SK-N-SH treated with all-trans-retinoic acid at 6 μM for 48 hours (cell line): ENCODE data around the gene CAVIN1.
A peak's percentile ranks its signal among the peaks of the same experiment; 100 is the strongest.

ENCODE experiments used
- ATAC-seq: fragments of 200-7000 bp; cut with Tn5 transposase; 3 replicates; pipeline ENCODE4 v1.9.1; 2020; ENCODE audit warnings: mild to moderate bottlenecking, moderate library complexity
- ARNTL ChIP-seq: fragments of 450-650 bp; formaldehyde crosslinking; IDR thresholded peaks from 2 replicates; pipeline ENCODE4 v1.5.0; 2020; ENCODE audit warnings: low read depth, mild to moderate bottlenecking, moderate library complexity, borderline replicate concordance
- BACH2 ChIP-seq: fragments of 250-450 bp; sonication (Bioruptor Pico); IDR thresholded peaks from 2 replicates; pipeline ENCODE4 v1.9.0; 2021; ENCODE audit warnings: mild to moderate bottlenecking, borderline replicate concordance
- CREB5 ChIP-seq: fragments of 250-450 bp; sonication (Bioruptor Pico); IDR thresholded peaks from 2 replicates; pipeline ENCODE4 v1.5.1; 2020; ENCODE audit warnings: low read depth, mild to moderate bottlenecking, moderate library complexity
- CSDC2 ChIP-seq: fragments of 250-450 bp; sonication (Bioruptor Pico); IDR thresholded peaks from 2 replicates; pipeline ENCODE4 v1.5.0; 2020; ENCODE audit warnings: mild to moderate bottlenecking, moderate library complexity
- CSRNP3 ChIP-seq: fragments of 250-450 bp; sonication (Bioruptor Pico); IDR thresholded peaks from 2 replicates; pipeline ENCODE4 v1.5.1; 2021; ENCODE audit warnings: mild to moderate bottlenecking, moderate library complexity
- ESRRG ChIP-seq: fragments of 250-450 bp; sonication (Bioruptor Pico); IDR thresholded peaks from 2 replicates; pipeline ENCODE4 v1.6.1; 2021; ENCODE audit warnings: mild to moderate bottlenecking
- GLIS3 ChIP-seq: fragments of 250-450 bp; sonication (Bioruptor Pico); IDR thresholded peaks from 2 replicates; pipeline ENCODE4 v1.5.0; 2020; ENCODE audit warnings: mild to moderate bottlenecking, moderate library complexity
- ISL1 ChIP-seq: fragments of 250-450 bp; sonication (Bioruptor Pico); IDR thresholded peaks from 2 replicates; pipeline ENCODE4 v2.1.2; 2022; ENCODE audit warnings: mild to moderate bottlenecking, moderate library complexity
- OSR1 ChIP-seq: fragments of 250-450 bp; sonication (Bioruptor Pico); IDR thresholded peaks from 2 replicates; pipeline ENCODE4 v1.8.0; 2022; ENCODE audit warnings: moderate library complexity, mild to moderate bottlenecking, inconsistent platforms
- PPARA ChIP-seq: fragments of 250-450 bp; sonication (Bioruptor Pico); IDR thresholded peaks from 2 replicates; pipeline ENCODE4 v1.5.0; 2020; ENCODE audit warnings: mild to moderate bottlenecking, borderline replicate concordance
- RARB ChIP-seq: fragments of 250-450 bp; sonication (Bioruptor Pico); IDR thresholded peaks from 2 replicates; pipeline ENCODE4 v1.8.0; 2021; ENCODE audit warnings: mild to moderate bottlenecking, moderate library complexity
- SNAI2 ChIP-seq: fragments of 250-450 bp; sonication (Bioruptor Pico); IDR thresholded peaks from 2 replicates; pipeline ENCODE4 v1.5.0; 2020; ENCODE audit warnings: mild to moderate bottlenecking, moderate library complexity
- TCF4 ChIP-seq: fragments of 250-450 bp; sonication (Bioruptor Pico); IDR thresholded peaks from 2 replicates; pipeline ENCODE4 v1.8.0; 2021; ENCODE audit warnings: mild to moderate bottlenecking, moderate library complexity, borderline replicate concordance
- TOX ChIP-seq: fragments of 250-450 bp; sonication (Bioruptor Pico); IDR thresholded peaks from 2 replicates; pipeline ENCODE4 v1.8.0; 2021; ENCODE audit warnings: mild to moderate bottlenecking, moderate library complexity, borderline replicate concordance
- TSHZ2 ChIP-seq: fragments of 250-450 bp; sonication (Bioruptor Pico); IDR thresholded peaks from 2 replicates; pipeline ENCODE4 v1.5.0; 2020; ENCODE audit warnings: mild to moderate bottlenecking, moderate library complexity
- ZC3H10 ChIP-seq: fragments of 250-450 bp; sonication (Bioruptor Pico); IDR thresholded peaks from 2 replicates; pipeline ENCODE4 v1.5.1; 2021; ENCODE audit warnings: mild to moderate bottlenecking, moderate library complexity
- ZFP3 ChIP-seq: fragments of 250-450 bp; sonication (Bioruptor Pico); IDR thresholded peaks from 2 replicates; pipeline ENCODE4 v1.5.0; 2020; ENCODE audit warnings: mild to moderate bottlenecking, moderate library complexity
- ZFP30 ChIP-seq: fragments of 450-650 bp; formaldehyde crosslinking; IDR thresholded peaks from 2 replicates; pipeline ENCODE4 v1.5.0; 2022; ENCODE audit warnings: mild to moderate bottlenecking, moderate library complexity
- ZNF565 ChIP-seq: fragments of 450-650 bp; formaldehyde crosslinking; conservative IDR thresholded peaks from 2 replicates; pipeline ENCODE4 v1.5.0; 2020; ENCODE audit warnings: low read depth, mild to moderate bottlenecking, moderate library complexity
- ZNF70 ChIP-seq: fragments of 450-650 bp; formaldehyde crosslinking; IDR thresholded peaks from 2 replicates; pipeline ENCODE4 v1.5.0; 2020; ENCODE audit warnings: mild to moderate bottlenecking, moderate library complexity
- ZNF8 ChIP-seq: fragments of 450-650 bp; formaldehyde crosslinking; IDR thresholded peaks from 2 replicates; pipeline ENCODE4 v1.5.0; 2020; ENCODE audit warnings: mild to moderate bottlenecking, moderate library complexity
- TF ChIP-seq, protein P1 (sequence below): fragments of 250-450 bp; sonication (Bioruptor Pico); IDR thresholded peaks from 2 replicates; pipeline ENCODE4 v1.8.0; 2021; ENCODE audit warnings: low read depth, mild to moderate bottlenecking, moderate library complexity, borderline replicate concordance
- TF ChIP-seq, protein P2 (sequence below): fragments of 250-450 bp; sonication (Bioruptor Pico); IDR thresholded peaks from 2 replicates; pipeline ENCODE4 v1.8.0; 2020; ENCODE audit warnings: mild to moderate bottlenecking, moderate library complexity, borderline replicate concordance

Gene CAVIN1

DNA sequence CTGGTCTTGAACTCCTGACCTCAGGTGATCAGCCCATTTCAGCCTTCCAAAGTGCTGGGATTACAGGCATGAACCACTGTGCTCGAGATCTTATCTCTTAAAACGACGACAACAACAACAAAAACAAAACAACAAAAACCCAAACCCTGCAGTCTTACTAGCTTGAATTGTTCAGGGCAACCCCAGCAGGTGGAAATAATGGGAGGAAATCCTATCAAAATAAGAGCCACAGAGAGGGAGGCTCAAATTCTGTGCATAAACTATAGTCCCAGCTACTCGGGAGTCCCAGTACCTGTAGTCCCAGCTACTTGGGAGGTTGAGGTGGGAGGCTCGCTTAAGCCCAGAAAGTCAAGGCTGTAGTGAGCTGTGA lies 19.1 kb upstream of the CAVIN1 start:
- no peak for ATAC-seq
- TF ChIP-seq, protein P1, sequence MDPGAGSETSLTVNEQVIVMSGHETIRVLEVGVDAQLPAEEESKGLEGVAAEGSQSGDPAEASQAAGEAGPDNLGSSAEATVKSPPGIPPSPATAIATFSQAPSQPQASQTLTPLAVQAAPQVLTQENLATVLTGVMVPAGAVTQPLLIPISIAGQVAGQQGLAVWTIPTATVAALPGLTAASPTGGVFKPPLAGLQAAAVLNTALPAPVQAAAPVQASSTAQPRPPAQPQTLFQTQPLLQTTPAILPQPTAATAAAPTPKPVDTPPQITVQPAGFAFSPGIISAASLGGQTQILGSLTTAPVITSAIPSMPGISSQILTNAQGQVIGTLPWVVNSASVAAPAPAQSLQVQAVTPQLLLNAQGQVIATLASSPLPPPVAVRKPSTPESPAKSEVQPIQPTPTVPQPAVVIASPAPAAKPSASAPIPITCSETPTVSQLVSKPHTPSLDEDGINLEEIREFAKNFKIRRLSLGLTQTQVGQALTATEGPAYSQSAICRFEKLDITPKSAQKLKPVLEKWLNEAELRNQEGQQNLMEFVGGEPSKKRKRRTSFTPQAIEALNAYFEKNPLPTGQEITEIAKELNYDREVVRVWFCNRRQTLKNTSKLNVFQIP (CRISPR knock-in tag), result no peak
- TF ChIP-seq TOX (CRISPR knock-in tag) (no peak), OSR1 (no peak)

DNA sequence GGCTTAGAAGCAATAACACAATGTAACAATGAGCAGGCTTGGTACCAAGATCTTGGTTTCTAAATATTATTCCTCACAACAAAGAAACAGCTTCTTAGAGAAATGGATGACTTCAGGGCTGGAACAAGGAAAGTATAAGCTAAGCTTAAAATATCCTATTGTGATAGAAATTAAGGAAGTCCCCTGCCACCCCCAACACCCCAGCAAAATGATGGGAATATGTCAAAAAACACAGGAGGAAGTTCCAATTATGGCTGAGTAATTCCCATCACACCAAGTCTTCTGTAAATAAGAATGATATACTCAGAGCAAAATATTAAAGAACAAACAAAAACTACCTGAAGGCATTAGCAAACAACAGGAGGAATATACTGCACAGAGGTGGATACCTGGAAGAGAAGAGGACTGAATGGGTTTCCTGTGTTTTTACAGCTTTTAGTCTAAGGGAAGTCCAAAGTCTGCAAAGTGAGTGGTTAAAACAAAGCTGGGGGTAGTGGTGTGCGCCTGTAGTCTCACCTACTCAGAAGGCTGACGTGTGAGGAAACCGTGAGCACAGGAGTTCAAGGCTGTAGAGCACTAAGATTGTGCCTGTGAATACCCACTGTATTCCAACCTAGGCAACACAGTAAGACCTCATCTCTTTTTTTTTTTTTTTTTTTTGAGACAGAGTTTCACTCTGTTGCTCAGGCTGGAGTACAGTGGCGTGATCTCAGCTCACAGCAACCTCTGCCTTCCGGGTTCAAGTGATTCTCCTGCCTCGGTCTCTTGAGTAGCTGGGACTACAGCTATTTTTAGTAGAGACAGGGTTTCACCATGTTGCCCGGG lies 18.5 kb upstream of the CAVIN1 start:
- no peak for ATAC-seq
- TF ChIP-seq ISL1 (CRISPR knock-in tag) (no peak), ESRRG (CRISPR knock-in tag) (no peak), ZNF565 (CRISPR knock-in tag) (no peak), CSRNP3 (no peak), ARNTL (CRISPR knock-in tag) (no peak), ZNF8 (no peak), ZFP3 (CRISPR knock-in tag) (no peak), TCF4 (CRISPR knock-in tag) (no peak), PPARA (CRISPR knock-in tag) (no peak), TOX (CRISPR knock-in tag) (no peak), ZFP30 (no peak), GLIS3 (no peak), SNAI2 (no peak), CSDC2 (CRISPR knock-in tag) (no peak)
- TF ChIP-seq, protein P2, sequence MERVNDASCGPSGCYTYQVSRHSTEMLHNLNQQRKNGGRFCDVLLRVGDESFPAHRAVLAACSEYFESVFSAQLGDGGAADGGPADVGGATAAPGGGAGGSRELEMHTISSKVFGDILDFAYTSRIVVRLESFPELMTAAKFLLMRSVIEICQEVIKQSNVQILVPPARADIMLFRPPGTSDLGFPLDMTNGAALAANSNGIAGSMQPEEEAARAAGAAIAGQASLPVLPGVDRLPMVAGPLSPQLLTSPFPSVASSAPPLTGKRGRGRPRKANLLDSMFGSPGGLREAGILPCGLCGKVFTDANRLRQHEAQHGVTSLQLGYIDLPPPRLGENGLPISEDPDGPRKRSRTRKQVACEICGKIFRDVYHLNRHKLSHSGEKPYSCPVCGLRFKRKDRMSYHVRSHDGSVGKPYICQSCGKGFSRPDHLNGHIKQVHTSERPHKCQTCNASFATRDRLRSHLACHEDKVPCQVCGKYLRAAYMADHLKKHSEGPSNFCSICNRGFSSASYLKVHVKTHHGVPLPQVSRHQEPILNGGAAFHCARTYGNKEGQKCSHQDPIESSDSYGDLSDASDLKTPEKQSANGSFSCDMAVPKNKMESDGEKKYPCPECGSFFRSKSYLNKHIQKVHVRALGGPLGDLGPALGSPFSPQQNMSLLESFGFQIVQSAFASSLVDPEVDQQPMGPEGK (CRISPR knock-in tag), result no peak

DNA sequence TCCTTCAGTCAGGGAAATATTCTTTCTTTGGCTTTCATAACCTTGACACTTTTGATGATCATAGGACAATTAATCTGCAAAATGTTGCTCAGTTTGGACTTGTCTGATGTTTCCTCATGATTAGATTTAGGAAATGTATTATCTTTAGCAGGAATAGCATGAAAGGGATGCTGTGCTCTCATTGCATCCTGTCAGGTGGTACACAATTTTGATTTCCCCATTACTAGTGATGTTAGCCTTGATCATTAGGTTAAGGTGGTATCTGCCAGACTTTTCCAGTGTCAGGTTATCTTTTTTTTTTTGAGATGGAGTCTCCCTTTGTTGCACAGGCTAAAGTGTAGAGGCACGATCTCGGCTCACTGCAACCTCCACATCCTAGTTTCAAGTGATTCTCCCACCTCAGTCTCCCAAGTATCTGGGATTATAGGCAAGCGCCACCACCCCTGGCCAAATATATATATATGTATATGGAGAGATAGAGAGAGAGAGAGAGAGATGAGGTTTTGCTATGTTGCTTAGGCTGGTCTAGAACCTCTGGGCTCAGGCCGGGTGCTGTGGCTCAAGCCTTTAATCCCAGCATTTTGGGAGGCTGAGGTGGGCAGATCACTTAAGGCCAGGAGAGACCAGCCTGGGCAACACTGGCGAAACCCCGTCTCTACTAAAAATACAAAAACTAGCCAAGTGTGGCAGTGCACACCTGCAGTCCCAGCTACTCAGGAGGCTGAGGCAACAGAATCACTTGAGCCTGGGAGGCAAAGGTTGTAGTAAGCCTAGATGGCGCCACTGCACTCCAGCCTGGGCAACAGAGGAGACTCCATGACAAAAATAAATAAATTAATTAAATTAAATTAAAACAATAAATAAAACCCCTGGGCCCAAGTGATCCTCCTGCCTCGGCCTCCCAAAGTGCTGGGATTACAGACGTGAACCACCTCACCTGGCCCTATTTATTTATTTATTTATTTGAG lies 15.8 kb upstream of the CAVIN1 start:
- peak; percentile 64 for ATAC-seq
- TF ChIP-seq SNAI2 (no peak), GLIS3 (no peak), TOX (CRISPR knock-in tag) (no peak), ZC3H10 (CRISPR knock-in tag) (no peak), RARB (CRISPR knock-in tag) (no peak), ZNF565 (CRISPR knock-in tag) (no peak), ISL1 (CRISPR knock-in tag) (no peak), PPARA (CRISPR knock-in tag) (no peak), CREB5 (CRISPR knock-in tag) (no peak), TCF4 (CRISPR knock-in tag) (no peak), ARNTL (CRISPR knock-in tag) (no peak), ZNF70 (CRISPR knock-in tag) (no peak), ZNF8 (no peak), TSHZ2 (no peak), ZFP30 (no peak), CSRNP3 (no peak), ESRRG (CRISPR knock-in tag) (no peak), CSDC2 (CRISPR knock-in tag) (no peak), BACH2 (no peak)
